Measurements from ENCODE around the gene NUCKS1.

Gene NUCKS1

GRCh38 chr1:205678286-205679111 lies 71.5 kb downstream of the NUCKS1 start:
- no peak for TF ChIP-seq MYC (IDR thresholded peaks at IDR 0.05; ENCODE audit: low read depth, low read length)
- TF ChIP-seq POLR2A (IDR thresholded peaks at IDR 0.05; ENCODE audit: extremely low read depth, insufficient read length) = no peak
- no peak for TF ChIP-seq MAX (IDR thresholded peaks at IDR 0.05; ENCODE audit: low read depth, low read length)
- no peak for TF ChIP-seq CTCF (IDR thresholded peaks at IDR 0.05; ENCODE audit: low read depth, low read length)
- no peak overlapping the region for H3K4me3 ChIP-seq (ENCODE audit: low read depth, low read length)
- no peak for DNase-seq (ENCODE audit: low read depth)

GRCh38 chr1:205677167-205677566 lies 72.8 kb downstream of the NUCKS1 start:
- no peak for TF ChIP-seq POLR2A (IDR thresholded peaks at IDR 0.05; ENCODE audit: extremely low read depth, insufficient read length)
- no peak for TF ChIP-seq MYC (IDR thresholded peaks at IDR 0.05; ENCODE audit: low read depth, low read length)
- TF ChIP-seq MAX (IDR thresholded peaks at IDR 0.05; ENCODE audit: low read depth, low read length) = no peak
- TF ChIP-seq CTCF (IDR thresholded peaks at IDR 0.05; ENCODE audit: low read depth, low read length) = no peak
- no peak overlapping the region for H3K4me3 ChIP-seq (ENCODE audit: low read depth, low read length)
- no peak for DNase-seq (ENCODE audit: low read depth)

GRCh38 chr1:205676597-205676996 lies 73.4 kb downstream of the NUCKS1 start:
- no peak for TF ChIP-seq MYC (IDR thresholded peaks at IDR 0.05; ENCODE audit: low read depth, low read length)
- no peak for TF ChIP-seq CTCF (IDR thresholded peaks at IDR 0.05; ENCODE audit: low read depth, low read length)
- TF ChIP-seq MAX (IDR thresholded peaks at IDR 0.05; ENCODE audit: low read depth, low read length) = no peak
- no peak for TF ChIP-seq POLR2A (IDR thresholded peaks at IDR 0.05; ENCODE audit: extremely low read depth, insufficient read length)
- no peak for DNase-seq (ENCODE audit: low read depth)
- H3K4me3 ChIP-seq (ENCODE audit: low read depth, low read length) = no peak overlapping the region

- TF ChIP-seq MAX (IDR thresholded peaks at IDR 0.05; ENCODE audit: low read depth, low read length) = no peak
- H3K4me3 ChIP-seq (ENCODE audit: low read depth, low read length) = no peak overlapping the region
- DNase-seq (ENCODE audit: low read depth) = no peak
Measured at GRCh38 chr1:205676002-205676401, 74.0 kb downstream of the NUCKS1 start.

GRCh38 chr1:205675247-205675646 lies 74.7 kb downstream of the NUCKS1 start:
- no peak for DNase-seq (ENCODE audit: low read depth)
- TF ChIP-seq POLR2A (IDR thresholded peaks at IDR 0.05; ENCODE audit: extremely low read depth, insufficient read length) (no peak), MYC (IDR thresholded peaks at IDR 0.05; ENCODE audit: low read depth, low read length) (no peak), CTCF (IDR thresholded peaks at IDR 0.05; ENCODE audit: low read depth, low read length) (no peak), MAX (IDR thresholded peaks at IDR 0.05; ENCODE audit: low read depth, low read length) (no peak)

GRCh38 chr1:205672970-205673369 lies 77.0 kb downstream of the NUCKS1 start:
- no peak overlapping the region for H3K4me3 ChIP-seq (ENCODE audit: low read depth, low read length)
- no peak for TF ChIP-seq POLR2A (IDR thresholded peaks at IDR 0.05; ENCODE audit: extremely low read depth, insufficient read length)
- DNase-seq (ENCODE audit: low read depth) = no peak

More at GRCh38 chr1:205675247-205675646, 74.7 kb downstream of the NUCKS1 start:
- H3K4me3 ChIP-seq (ENCODE audit: low read depth, low read length) = no peak overlapping the region

All from NB4 (cell line).